ENCODE measurements around the gene SLC6A20.

Gene SLC6A20

DNA sequence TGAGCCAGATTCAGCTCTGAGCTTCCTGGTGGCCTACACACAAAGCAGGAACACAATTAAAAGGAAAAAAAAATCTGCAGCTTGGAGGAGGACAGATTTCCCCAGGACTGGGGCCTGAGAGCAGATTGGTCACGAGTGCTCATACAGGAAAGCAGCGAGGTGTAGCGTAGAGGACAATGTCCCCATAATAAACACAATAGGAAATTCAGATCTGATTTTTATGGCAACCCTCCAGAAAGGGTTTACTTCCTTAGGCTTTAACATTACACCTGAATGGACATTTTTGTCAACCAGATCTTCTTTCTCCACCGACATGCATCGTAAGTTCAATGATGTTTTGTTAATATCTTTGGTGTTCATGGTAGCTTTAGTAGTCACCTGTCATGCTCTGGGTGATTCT is 23.3 kb downstream of the SLC6A20 start:
- Histone ChIP-seq H4K20me1 (ENCODE audit: insufficient read depth) (no peaks in the 10 kb centered on the region), H3K27me3 (ENCODE audit: insufficient read depth, low read depth) (no peaks in the 10 kb centered on the region), H3K36me3 (ENCODE audit: insufficient read depth) (no peaks in the 10 kb centered on the region), H3K4me3 (IDR thresholded peaks at IDR 0.05; ENCODE audit: insufficient read depth, low read depth, low read length) (no peak overlapping the region), H3K27ac (no peak overlapping the region), H3K4me2 (no peak overlapping the region; the same call in 1 of the 2 replicates), H3K79me2 (ENCODE audit: insufficient read depth, low read depth) (no peaks in the 10 kb centered on the region), H2AFZ (ENCODE audit: low read depth) (no peak overlapping the region), H3K9ac (no peak overlapping the region), H3K4me1 (ENCODE audit: low read depth, poor library complexity, severe bottlenecking) (peaks cover 9% of the 10 kb centered on the region)
- TF ChIP-seq CTCF (conservative IDR thresholded peaks at IDR 0.05; ENCODE audit: low read depth, low read length): no peak

DNA sequence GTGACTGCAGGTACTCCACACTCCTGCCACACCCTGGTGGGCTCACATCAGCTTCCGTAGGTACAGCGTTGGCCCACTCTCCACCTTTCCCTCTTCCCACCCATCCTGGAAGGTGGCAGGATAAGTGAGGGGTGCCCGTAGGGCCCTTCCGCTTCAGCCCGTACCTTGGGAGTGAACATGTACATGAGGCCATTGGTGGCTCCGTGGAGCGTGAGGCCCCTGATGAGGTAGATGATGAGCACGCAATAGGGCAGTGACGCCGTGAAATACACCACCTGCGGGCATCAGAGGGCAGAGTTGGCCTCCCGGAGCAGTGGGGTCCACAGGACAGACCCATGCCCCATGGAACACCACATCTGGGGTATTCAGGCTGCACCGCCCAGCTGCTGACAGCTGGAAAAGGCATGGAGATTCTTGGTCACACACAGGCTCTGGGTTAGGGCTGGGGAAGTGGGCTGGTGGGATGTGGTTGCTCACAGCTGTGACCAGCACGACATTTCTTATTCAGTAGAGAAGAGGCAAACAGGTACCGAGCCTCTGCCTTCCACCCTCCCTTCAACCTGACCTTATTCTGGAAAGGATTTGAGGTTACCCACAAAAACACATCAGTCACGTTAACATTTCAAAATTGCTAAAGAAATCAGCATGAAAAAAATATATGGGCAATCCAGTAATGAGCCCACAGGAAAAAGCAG is 23.8 kb downstream of the SLC6A20 start:
- Histone ChIP-seq H2AFZ (ENCODE audit: low read depth) (no peak overlapping the region), H3K27ac (no peak overlapping the region), H3K4me2 (no peak overlapping the region; the same call in 1 of the 2 replicates), H3K36me3 (ENCODE audit: insufficient read depth) (no peaks in the 10 kb centered on the region), H3K4me3 (IDR thresholded peaks at IDR 0.05; ENCODE audit: insufficient read depth, low read depth, low read length) (no peak overlapping the region), H3K4me1 (ENCODE audit: low read depth, poor library complexity, severe bottlenecking) (peaks cover 9% of the 10 kb centered on the region), H3K9ac (no peak overlapping the region), H3K27me3 (ENCODE audit: insufficient read depth, low read depth) (no peaks in the 10 kb centered on the region), H4K20me1 (ENCODE audit: insufficient read depth) (no peaks in the 10 kb centered on the region), H3K79me2 (ENCODE audit: insufficient read depth, low read depth) (no peaks in the 10 kb centered on the region)
- TF ChIP-seq CTCF (conservative IDR thresholded peaks at IDR 0.05; ENCODE audit: low read depth, low read length): no peak

DNA sequence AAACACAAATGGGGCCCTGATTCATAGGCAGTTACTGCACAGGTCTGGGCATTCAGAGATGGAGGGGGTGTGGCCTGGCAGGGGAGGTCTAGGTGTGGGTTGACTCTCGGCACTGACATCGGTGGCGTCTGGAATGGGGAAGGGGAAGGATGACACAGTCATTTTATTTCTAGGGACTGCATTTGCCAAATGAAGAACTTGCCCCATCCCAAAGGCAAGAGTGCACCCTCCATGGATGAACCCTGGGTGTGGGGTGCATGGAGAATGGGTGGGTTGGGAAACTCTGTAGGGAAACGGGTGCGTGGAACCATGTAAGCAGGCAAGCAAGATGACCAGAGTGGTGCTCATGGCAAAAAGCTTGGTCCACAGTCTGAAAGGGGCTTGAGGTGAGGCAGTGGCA is 24.5 kb downstream of the SLC6A20 start:
- Histone ChIP-seq H3K4me1 (ENCODE audit: low read depth, poor library complexity, severe bottlenecking) (peaks cover 9% of the 10 kb centered on the region), H3K79me2 (ENCODE audit: insufficient read depth, low read depth) (no peaks in the 10 kb centered on the region), H3K27ac (no peak overlapping the region), H3K4me3 (IDR thresholded peaks at IDR 0.05; ENCODE audit: insufficient read depth, low read depth, low read length) (no peak overlapping the region), H2AFZ (ENCODE audit: low read depth) (no peak overlapping the region), H3K9ac (no peak overlapping the region), H4K20me1 (ENCODE audit: insufficient read depth) (no peaks in the 10 kb centered on the region), H3K36me3 (ENCODE audit: insufficient read depth) (no peaks in the 10 kb centered on the region), H3K27me3 (ENCODE audit: insufficient read depth, low read depth) (no peaks in the 10 kb centered on the region), H3K4me2 (no peak overlapping the region)
- no peak for TF ChIP-seq CTCF (conservative IDR thresholded peaks at IDR 0.05; ENCODE audit: low read depth, low read length)

- no peak overlapping the region for H3K4me3 ChIP-seq (IDR thresholded peaks at IDR 0.05; ENCODE audit: insufficient read depth, low read depth, low read length)
- peaks cover 9% of the 10 kb centered on the region for H3K4me1 ChIP-seq (ENCODE audit: low read depth, poor library complexity, severe bottlenecking)
- no peaks in the 10 kb centered on the region for H3K36me3 ChIP-seq (ENCODE audit: insufficient read depth)
- H3K27ac ChIP-seq: no peak overlapping the region
- no peak overlapping the region for H3K4me2 ChIP-seq
- H3K79me2 ChIP-seq (ENCODE audit: insufficient read depth, low read depth): no peaks in the 10 kb centered on the region
- no peak overlapping the region for H2AFZ ChIP-seq (ENCODE audit: low read depth)
- H4K20me1 ChIP-seq (ENCODE audit: insufficient read depth): no peaks in the 10 kb centered on the region
- TF ChIP-seq CTCF (conservative IDR thresholded peaks at IDR 0.05; ENCODE audit: low read depth, low read length): no peak
- no peaks in the 10 kb centered on the region for H3K27me3 ChIP-seq (ENCODE audit: insufficient read depth, low read depth)
- H3K9ac ChIP-seq: no peak overlapping the region
Observed at GRCh38 chr3:45771166-45771775, 25.1 kb downstream of the SLC6A20 start.
